ENCODE results near the gene RFNG. TPM values are rescaled to one million over a fixed set of nuclear protein-coding genes. Genes with fewer than 3 reads are reported as not detected.

RFNG gene
- polyA plus RNA-seq, 2 of the 4 experiments (the other 2 are of a cell fraction) = 8.4 to 25.7 TPM

DNA sequence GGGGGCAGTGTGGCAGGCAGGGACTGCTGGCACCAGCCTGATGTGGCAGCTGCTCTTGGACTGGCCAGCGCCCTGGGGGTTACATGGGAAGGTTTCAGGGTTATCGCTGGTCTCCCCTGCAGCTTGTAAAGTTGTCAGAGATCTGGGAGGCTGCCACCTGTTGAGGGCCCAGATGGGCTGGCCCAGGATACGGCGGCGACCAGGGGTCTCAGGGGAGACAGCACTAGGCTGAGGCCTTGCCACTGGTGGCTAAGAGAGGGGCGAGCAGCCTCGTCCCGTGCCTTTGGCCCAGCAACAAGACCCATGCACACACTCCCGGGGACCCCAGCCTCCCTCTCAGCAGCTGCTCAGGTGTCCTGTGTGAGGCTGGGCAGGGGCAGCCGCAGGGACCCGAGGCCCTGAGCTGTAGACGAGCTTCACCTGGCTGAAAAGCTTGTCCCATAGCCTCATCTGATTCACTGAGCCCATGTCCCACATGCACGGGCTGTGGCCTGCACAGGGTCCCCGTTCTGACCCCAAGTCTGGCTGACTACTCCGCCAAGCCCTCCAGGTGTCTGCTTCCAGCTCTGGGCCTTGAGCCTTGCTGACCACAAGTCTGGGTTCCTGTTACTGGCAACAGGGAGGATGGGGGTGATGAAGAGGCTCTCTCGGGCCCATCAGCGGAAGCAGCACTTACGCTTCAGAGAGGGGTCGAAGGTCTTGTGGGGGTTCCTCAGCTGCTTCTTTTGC, 7.8 kb upstream of the RFNG start:
- POLR2A ChIA-PET = interaction anchor here (0.6 to 2.8 kb wide), 3 partner anchors 22 to 106 kb away, joined by 5 to 10 read pairs (median 7); partner anchors contain the start of genes DCXR and FASN

GRCh38 chr17:82058855-82059249, 7.2 kb upstream of the RFNG start:
- CTCF ChIA-PET = interaction anchor here (0.9 to 21.7 kb wide), 5 partner anchors 8 to 99 kb away, joined by 3 to 191 read pairs (median 3); partner anchors contain the start of genes DCXR and RAC3
- H3K4me3 ChIP-seq = no peak overlapping the region
- POLR2A ChIA-PET = interaction anchor here (0.6 to 2.8 kb wide), 2 partner anchors 21 to 105 kb away, joined by 7 to 10 read pairs; partner anchors contain the start of gene DCXR
- DNase-seq (ENCODE audit: low read depth in 1 of 2, low spot score in 1 of 2) = no peak
- H3K4me1 ChIP-seq = peaks cover 4% of the 10 kb centered on the region; the same call in 1 of the 3 replicates
- H3K9me3 ChIP-seq = no peaks in the 10 kb centered on the region
- no peak for TF ChIP-seq CEBPB (IDR thresholded peaks at IDR 0.05)
- no peak for TF ChIP-seq SMC3 (IDR thresholded peaks at IDR 0.05)
- TF ChIP-seq, protein P1, sequence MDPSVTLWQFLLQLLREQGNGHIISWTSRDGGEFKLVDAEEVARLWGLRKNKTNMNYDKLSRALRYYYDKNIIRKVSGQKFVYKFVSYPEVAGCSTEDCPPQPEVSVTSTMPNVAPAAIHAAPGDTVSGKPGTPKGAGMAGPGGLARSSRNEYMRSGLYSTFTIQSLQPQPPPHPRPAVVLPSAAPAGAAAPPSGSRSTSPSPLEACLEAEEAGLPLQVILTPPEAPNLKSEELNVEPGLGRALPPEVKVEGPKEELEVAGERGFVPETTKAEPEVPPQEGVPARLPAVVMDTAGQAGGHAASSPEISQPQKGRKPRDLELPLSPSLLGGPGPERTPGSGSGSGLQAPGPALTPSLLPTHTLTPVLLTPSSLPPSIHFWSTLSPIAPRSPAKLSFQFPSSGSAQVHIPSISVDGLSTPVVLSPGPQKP (IDR thresholded peaks at IDR 0.05; ENCODE audit: low read depth, low read length) = no peak
- H3K4me2 ChIP-seq = no peak overlapping the region
- 90% methylated on average over 10 of the region's 10 CpGs for WGBS (ENCODE audit: missing lambda C conversion rate)
- FAIRE-seq = no peak
- H3K27ac ChIP-seq = no peak overlapping the region
- no peak for ATAC-seq

More for the DNA sequence above, 7.8 kb upstream of the RFNG start:
- DNase-seq (ENCODE audit: low read depth in 1 of 2, low spot score in 1 of 2) = no peak
- Histone ChIP-seq H3K9me3 (no peaks in the 10 kb centered on the region), H3K4me2 (no peak overlapping the region), H3K27ac (no peak overlapping the region), H3K4me1 (peaks cover 10% of the 10 kb centered on the region; the same call in 2 of the 3 replicates), H3K4me3 (no peak overlapping the region)
- no peak for TF ChIP-seq MAFK (IDR thresholded peaks at IDR 0.05; ENCODE audit: partially characterized antibody)
- no peak for TF ChIP-seq CHD2 (IDR thresholded peaks at IDR 0.05; ENCODE audit: low read length, partially characterized antibody)
- TF ChIP-seq EHF (CRISPR knock-in tag; IDR thresholded peaks at IDR 0.05) = no peak
- TF ChIP-seq JUN (IDR thresholded peaks at IDR 0.05) = no peak; a peak in 1 of 5 replicates
- TF ChIP-seq FOXS1 (CRISPR knock-in tag; IDR thresholded peaks at IDR 0.05) = no peak
- no peak for TF ChIP-seq KDM5A (IDR thresholded peaks at IDR 0.05)
- TF ChIP-seq HOXA7 (CRISPR knock-in tag; IDR thresholded peaks at IDR 0.05) = no peak
- no peak for TF ChIP-seq HOXB13 (CRISPR knock-in tag; IDR thresholded peaks at IDR 0.05; ENCODE audit: low read depth)
- TF ChIP-seq HOXB5 (CRISPR knock-in tag; IDR thresholded peaks at IDR 0.05) = no peak
- no peak for TF ChIP-seq CHD4 (IDR thresholded peaks at IDR 0.05; ENCODE audit: borderline replicate concordance)
- TF ChIP-seq, protein P1 (IDR thresholded peaks at IDR 0.05; ENCODE audit: low read depth, low read length) = no peak
- TF ChIP-seq ZC3H11A (IDR thresholded peaks at IDR 0.05) = no peak
- TF ChIP-seq CBX2 (IDR thresholded peaks at IDR 0.05; ENCODE audit: borderline replicate concordance, low read depth) = no peak
- TF ChIP-seq RAD21 (conservative IDR thresholded peaks at IDR 0.05 in 1 of 2, IDR thresholded peaks at IDR 0.05 in 1 of 2) = no peak
- no peak for TF ChIP-seq GATA3 (IDR thresholded peaks at IDR 0.05; ENCODE audit: borderline replicate concordance)
- TF ChIP-seq NFE2L2 (conservative IDR thresholded peaks at IDR 0.05; ENCODE audit: low read length) = no peak
- TF ChIP-seq CEBPB (IDR thresholded peaks at IDR 0.05) = no peak
- TF ChIP-seq, protein P2, sequence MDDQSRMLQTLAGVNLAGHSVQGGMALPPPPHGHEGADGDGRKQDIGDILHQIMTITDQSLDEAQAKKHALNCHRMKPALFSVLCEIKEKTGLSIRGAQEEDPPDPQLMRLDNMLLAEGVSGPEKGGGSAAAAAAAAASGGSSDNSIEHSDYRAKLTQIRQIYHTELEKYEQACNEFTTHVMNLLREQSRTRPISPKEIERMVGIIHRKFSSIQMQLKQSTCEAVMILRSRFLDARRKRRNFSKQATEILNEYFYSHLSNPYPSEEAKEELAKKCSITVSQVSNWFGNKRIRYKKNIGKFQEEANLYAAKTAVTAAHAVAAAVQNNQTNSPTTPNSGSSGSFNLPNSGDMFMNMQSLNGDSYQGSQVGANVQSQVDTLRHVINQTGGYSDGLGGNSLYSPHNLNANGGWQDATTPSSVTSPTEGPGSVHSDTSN (IDR thresholded peaks at IDR 0.05) = no peak; the same call in 1 of the 2 replicates
- TF ChIP-seq MAZ (IDR thresholded peaks at IDR 0.05; ENCODE audit: borderline replicate concordance, low read depth, low read length) = no peak
- no peak for ATAC-seq
- 89% methylated on average over 17 of the region's 19 CpGs for WGBS (ENCODE audit: missing lambda C conversion rate)
- CTCF ChIA-PET = interaction anchor here (1.0 to 21.7 kb wide), 5 partner anchors 9 to 100 kb away, joined by 3 to 191 read pairs (median 4); partner anchors contain the start of genes DCXR and RAC3
- FAIRE-seq = no peak

Data from A549 (cell line).